ENCODE measurements around the gene ASXL2. TPM values are rescaled to one million over a fixed set of nuclear protein-coding genes. Genes with fewer than 3 reads are reported as not detected.

ASXL2 gene
- total and polyA plus RNA-seq, 2 of the 13 experiments (the other 11 are each of a cell fraction or from before 2014, with no cell fraction given) = 12.1 to 19.2 TPM

GRCh38 chr2:25891672-25892071, 13.4 kb upstream of the ASXL2 start (continued):
- no peak for TF ChIP-seq GPN1 (CRISPR knock-in tag; IDR thresholded peaks at IDR 0.05; ENCODE audit: borderline replicate concordance)
- no peak for TF ChIP-seq CC2D1A (CRISPR knock-in tag; IDR thresholded peaks at IDR 0.05)
- TF ChIP-seq CREB1 (IDR thresholded peaks at IDR 0.05) = no peak
- TF ChIP-seq CREB1 (CRISPR knock-in tag; IDR thresholded peaks at IDR 0.05) = peak; percentile 23; the same call in 1 of the 2 replicates
- no peak for TF ChIP-seq NCOA2 (CRISPR knock-in tag; IDR thresholded peaks at IDR 0.05)
- TF ChIP-seq SNAI1 (CRISPR knock-in tag; IDR thresholded peaks at IDR 0.05; ENCODE audit: borderline replicate concordance) = no peak
- TF ChIP-seq ELF3 (CRISPR knock-in tag; IDR thresholded peaks at IDR 0.05) = peak; percentile 70
- no peak for TF ChIP-seq ZNF775 (CRISPR knock-in tag; IDR thresholded peaks at IDR 0.05; ENCODE audit: borderline replicate concordance)
- no peak for TF ChIP-seq ZBTB14 (CRISPR knock-in tag; IDR thresholded peaks at IDR 0.05)
- no peak for TF ChIP-seq ETV6 (CRISPR knock-in tag; conservative IDR thresholded peaks at IDR 0.05)
- TF ChIP-seq ARNT2 (CRISPR knock-in tag; IDR thresholded peaks at IDR 0.05; ENCODE audit: low read depth) = no peak
- no peak for TF ChIP-seq ZBTB44 (CRISPR knock-in tag; IDR thresholded peaks at IDR 0.05)
- no peak for TF ChIP-seq ARID5B (CRISPR knock-in tag; IDR thresholded peaks at IDR 0.05)
- TF ChIP-seq NR2F2 (IDR thresholded peaks at IDR 0.05; ENCODE audit: borderline replicate concordance, low read depth) = no peak
- TF ChIP-seq ZBTB1 (CRISPR knock-in tag; IDR thresholded peaks at IDR 0.05; ENCODE audit: borderline replicate concordance) = no peak
- TF ChIP-seq ZNF468 (CRISPR knock-in tag; IDR thresholded peaks at IDR 0.05) = no peak
- no peak for TF ChIP-seq ZNF563 (CRISPR knock-in tag; IDR thresholded peaks at IDR 0.05)
- TF ChIP-seq ZBTB3 (CRISPR knock-in tag; IDR thresholded peaks at IDR 0.05; ENCODE audit: borderline replicate concordance, low read depth) = no peak
- peak; percentile 31; the same call in 1 of the 2 replicates for TF ChIP-seq KDM6A (CRISPR knock-in tag; IDR thresholded peaks at IDR 0.05; ENCODE audit: low read depth)
- TF ChIP-seq ZFP37 (CRISPR knock-in tag; IDR thresholded peaks at IDR 0.05; ENCODE audit: borderline replicate concordance) = no peak
- no peak for TF ChIP-seq KDM3A (CRISPR knock-in tag; IDR thresholded peaks at IDR 0.05; ENCODE audit: low read depth)
- TF ChIP-seq HOMEZ (CRISPR knock-in tag; IDR thresholded peaks at IDR 0.05; ENCODE audit: low read depth) = no peak
- TF ChIP-seq GATAD2A (CRISPR knock-in tag; IDR thresholded peaks at IDR 0.05) = peak; percentile 37; the same call in 1 of the 2 replicates
- no peak for TF ChIP-seq SIN3A (IDR thresholded peaks at IDR 0.05; ENCODE audit: borderline replicate concordance, low read depth, low read length)
- no peak for TF ChIP-seq ZNF33B (CRISPR knock-in tag; IDR thresholded peaks at IDR 0.05)
